Karpas-422 (cell line): ENCODE data around the gene DTL. TPM values are rescaled to one million over a fixed set of nuclear protein-coding genes. Genes with fewer than 3 reads are reported as not detected.
"Not testable (repeated sequence)": the region's sequence is repeated elsewhere in the genome, so short reads cannot be mapped to it uniquely, and the experiment has no call there.

Source experiments
- DNase-seq: peaks from one replicate; pipeline ENCODE4 v3.0.0-alpha.2; 2015
- H2AFZ ChIP-seq: fragments of 200-600 bp; sonication (generic); 2 replicates; pipeline ENCODE4 v1.6.1; 2014; ENCODE audit warnings: antibody characterized with exemption, low read length, mixed read lengths
- H3K27ac ChIP-seq: fragments of 200-600 bp; sonication (generic); 2 replicates; pipeline ENCODE4 v1.5.1; 2014; ENCODE audit warnings: mild to moderate bottlenecking, low read length, moderate library complexity
- H3K27me3 ChIP-seq: fragments of 200-600 bp; sonication (generic); 2 replicates; pipeline ENCODE4 v1.6.1; 2014; ENCODE audit warnings: low read length, mixed read lengths
- H3K36me3 ChIP-seq: fragments of 200-600 bp; sonication (generic); 2 replicates; pipeline ENCODE4 v1.6.1; 2014; ENCODE audit warnings: low read length, mixed read lengths; ENCODE audit not compliant: insufficient read depth
- H3K4me1 ChIP-seq: fragments of 200-600 bp; sonication (generic); 2 replicates; pipeline ENCODE4 v1.6.1; 2014; ENCODE audit warnings: mild to moderate bottlenecking, low read length, mixed read lengths
- H3K4me2 ChIP-seq: fragments of 200-600 bp; sonication (generic); 2 replicates; pipeline ENCODE4 v1.6.1; 2014; ENCODE audit warnings: low read length, low read depth, mild to moderate bottlenecking; ENCODE audit not compliant: poor library complexity, severe bottlenecking
- H3K4me3 ChIP-seq: fragments of 200-600 bp; sonication (generic); 2 replicates; pipeline ENCODE4 v1.5.1; 2014; ENCODE audit warnings: mild to moderate bottlenecking, antibody characterized with exemption, low read length, mixed read lengths
- H3K79me2 ChIP-seq: fragments of 200-600 bp; sonication (generic); 2 replicates; pipeline ENCODE4 v1.6.1; 2014; ENCODE audit warnings: mild to moderate bottlenecking, low read length, mixed read lengths
- H3K9ac ChIP-seq: fragments of 200-600 bp; sonication (generic); 2 replicates; pipeline ENCODE4 v1.6.0; 2014; ENCODE audit warnings: low read length
- H3K9me2 ChIP-seq: fragments of 200-600 bp; sonication (generic), shearing (Covaris generic); replicated peaks from 2 replicates; pipeline ENCODE4 v1.6.0; 2014; ENCODE audit warnings: mild to moderate bottlenecking, low read length, moderate library complexity; ENCODE audit not compliant: insufficient read depth
- H3K9me3 ChIP-seq: fragments of 300-700, 200-600 bp; sonication (generic); 2 replicates; pipeline ENCODE4 v1.6.1; 2014; ENCODE audit warnings: low read length, mixed read lengths
- H4K20me1 ChIP-seq: fragments of 200-600 bp; sonication (generic); 2 replicates; pipeline ENCODE4 v1.6.1; 2014; ENCODE audit warnings: mild to moderate bottlenecking, antibody characterized with exemption, low read length, low read depth; ENCODE audit not compliant: insufficient read depth
- total RNA-seq: library from RNA; depleted of rRNA; stranded (reverse); fragments of >200 nt; shearing (Covaris generic); gene quantifications from 2 replicates; pipeline ENCODE4 v1.2.3, GENCODE V29; 2014; ENCODE audit warnings: low replicate concordance; rRNA removed

DTL gene
- 10.4 and 13.5 TPM in 2 replicates for total RNA-seq

DNA sequence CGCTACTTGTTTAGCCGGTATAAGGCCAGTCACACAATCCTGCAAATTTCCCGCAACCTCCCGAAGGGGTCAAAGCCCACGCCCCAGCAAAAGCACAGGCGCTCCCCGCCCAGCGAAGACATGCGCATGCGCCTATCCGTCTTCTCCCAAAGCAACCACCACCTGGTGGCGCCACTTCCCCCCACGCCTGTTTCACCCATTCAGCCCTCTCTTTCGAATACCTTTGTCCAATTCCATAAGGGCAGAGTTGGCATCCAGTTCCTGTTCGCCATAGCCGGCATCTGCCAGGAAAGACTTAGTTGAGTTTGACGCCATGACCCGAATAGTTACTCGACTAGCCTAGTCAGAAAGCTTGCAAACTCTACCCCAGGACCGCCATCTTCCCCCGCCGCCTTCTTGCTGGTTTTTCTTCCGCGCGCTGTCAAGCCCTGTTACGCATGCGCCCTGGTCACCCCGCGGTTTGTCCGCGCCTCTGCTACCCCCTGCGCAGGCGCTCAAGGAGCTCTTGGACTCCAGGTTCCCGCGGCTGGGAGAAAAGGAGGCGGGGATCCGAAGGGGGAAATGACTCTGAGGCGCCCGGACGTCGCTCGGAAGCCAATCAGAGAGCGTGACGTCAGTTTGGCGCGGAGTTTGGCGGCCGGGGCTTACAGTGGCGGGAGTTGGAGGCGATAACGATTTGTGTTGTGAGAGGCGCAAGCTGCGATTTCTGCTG lies at the start of gene DTL, which contains the start of gene INTS7:
TSS of gene DTL (plus strand) at position 626 of the 712 bp plus-strand sequence. CDS start 143 bp downstream, outside the sequence.
TSS of gene INTS7 (minus strand) at position 435 of the 712 bp plus-strand sequence. CDS start at position 315, 120 bp downstream.
- Histone ChIP-seq H3K27ac (peak within 1 kb of the TSS; percentile 79), H3K9me2 (no peaks in the 10 kb centered on the region), H3K4me1 (peaks cover 60% of the 10 kb centered on the region), H3K9me3 (no peaks in the 10 kb centered on the region), H3K79me2 (peaks cover 91% of the 10 kb centered on the region), H3K9ac (peak within 1 kb of the TSS; percentile 81), H3K27me3 (no peaks in the 10 kb centered on the region), H3K4me3 (peak within 1 kb of the TSS; percentile 88), H4K20me1 (peaks cover 7% of the 10 kb centered on the region), H3K36me3 (peaks cover 22% of the 10 kb centered on the region; the same call in 1 of the 2 replicates), H3K4me2 (peak within 1 kb of the TSS; percentile 97), H2AFZ (peak within 1 kb of the TSS; percentile 79)
- peak; percentile 100 for DNase-seq

DNA sequence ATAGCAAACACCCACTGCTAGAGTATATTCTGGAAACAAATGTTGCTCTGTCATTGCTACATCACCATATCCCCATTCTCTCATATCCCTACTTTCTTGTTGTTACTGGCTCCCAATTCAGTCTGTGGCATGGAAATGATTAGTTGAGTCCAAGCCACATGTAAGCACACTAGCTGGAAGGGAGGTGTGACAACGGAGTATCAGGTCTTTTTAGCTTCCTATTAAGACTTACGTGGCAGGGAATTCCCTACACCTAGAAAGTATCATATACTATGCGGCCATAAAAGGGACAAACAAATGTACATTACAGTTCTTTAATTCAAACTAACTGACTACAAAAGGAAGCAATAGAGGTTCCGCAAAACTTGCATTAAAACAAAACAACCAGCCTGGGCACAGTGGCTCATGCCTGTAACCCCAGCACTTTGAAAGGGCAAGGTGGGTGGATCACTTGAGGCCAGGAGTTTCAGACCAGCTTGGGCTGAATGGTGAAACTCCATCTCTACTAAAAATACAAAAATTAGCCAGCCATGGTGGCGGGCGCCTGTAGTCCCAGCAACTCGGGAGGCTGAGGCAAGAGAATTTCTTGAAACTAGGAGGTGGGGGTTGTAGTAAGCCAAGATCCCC lies 48.8 kb upstream of the DTL start:
- peaks cover 23% of the 10 kb centered on the region for H3K79me2 ChIP-seq
- H4K20me1 ChIP-seq: no peaks in the 10 kb centered on the region
- H3K9ac ChIP-seq: no peak overlapping the region
- no peak for DNase-seq
- H3K27ac ChIP-seq: no peak overlapping the region
- no peaks in the 10 kb centered on the region for H3K9me3 ChIP-seq
- no peaks in the 10 kb centered on the region for H3K27me3 ChIP-seq
- H3K9me2 ChIP-seq: no peaks in the 10 kb centered on the region
- no peaks in the 10 kb centered on the region for H3K4me1 ChIP-seq
- H3K4me3 ChIP-seq: no peak overlapping the region
- H2AFZ ChIP-seq: no peak overlapping the region
- no peak overlapping the region for H3K4me2 ChIP-seq
- H3K36me3 ChIP-seq: peaks cover 21% of the 10 kb centered on the region; the same call in 1 of the 2 replicates

DNA sequence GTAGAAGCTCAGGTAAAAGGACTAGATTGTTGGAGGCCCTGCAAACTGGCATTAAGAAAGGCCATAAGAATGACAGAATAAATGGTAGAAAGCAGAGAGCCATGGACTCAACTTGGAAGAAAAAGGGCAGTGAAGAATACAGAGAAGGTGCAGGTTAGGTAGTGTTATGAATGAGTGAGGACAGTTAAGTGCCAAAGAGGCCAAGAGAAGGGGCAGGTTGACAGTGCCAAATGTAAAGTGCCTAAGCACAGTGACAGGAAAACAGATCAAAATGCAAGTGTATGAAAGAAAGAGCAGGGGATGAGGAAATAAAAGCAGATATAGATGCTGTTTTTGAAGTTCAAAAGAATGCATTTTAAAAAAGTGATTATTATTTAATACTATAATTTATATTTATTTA lies 43.9 kb upstream of the DTL start:
- Histone ChIP-seq H3K79me2 (peaks cover 48% of the 10 kb centered on the region), H3K9me2 (no peaks in the 10 kb centered on the region), H3K4me2 (no peak overlapping the region), H2AFZ (no peak overlapping the region), H3K4me3 (no peak overlapping the region), H3K27ac (peak overlapping the region; percentile 22; the same call in 1 of the 2 replicates), H3K9me3 (no peaks in the 10 kb centered on the region), H3K36me3 (peaks cover 7% of the 10 kb centered on the region; the same call in 1 of the 2 replicates), H3K9ac (no peak overlapping the region), H3K4me1 (no peaks in the 10 kb centered on the region), H4K20me1 (no peaks in the 10 kb centered on the region), H3K27me3 (no peaks in the 10 kb centered on the region)
- no peak for DNase-seq

GRCh38 chr1:211997426-211997825 lies 38.1 kb upstream of the DTL start:
- not testable (repeated sequence) for H3K9me2 ChIP-seq, H3K4me2 ChIP-seq, H3K9me3 ChIP-seq, H4K20me1 ChIP-seq, DNase-seq, H3K4me1 ChIP-seq, H2AFZ ChIP-seq, H3K27me3 ChIP-seq, H3K27ac ChIP-seq, H3K9ac ChIP-seq, H3K4me3 ChIP-seq
- Histone ChIP-seq H3K79me2 (peaks cover 57% of the 10 kb centered on the region), H3K36me3 (peaks cover 13% of the 10 kb centered on the region; the same call in 1 of the 2 replicates)

DNA sequence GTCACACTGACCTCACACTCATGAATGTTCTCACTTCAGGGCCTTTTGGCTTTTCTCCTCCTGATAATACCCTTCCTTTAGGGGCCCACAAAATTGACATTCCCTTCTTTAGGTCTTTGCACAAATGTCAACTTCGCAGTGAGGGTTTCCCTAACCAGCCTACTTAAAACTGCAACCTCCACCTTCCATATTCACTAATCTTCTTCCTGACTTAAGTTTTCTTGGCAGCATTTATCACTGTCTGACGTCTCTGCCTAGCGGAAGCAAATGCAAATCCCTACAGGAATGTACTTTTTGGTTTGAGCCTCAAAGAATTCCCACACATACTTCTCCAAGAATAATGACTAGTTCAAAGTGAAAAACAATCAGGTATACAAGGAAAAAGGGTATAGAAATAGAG lies 33.0 kb upstream of the DTL start:
- H3K4me3 ChIP-seq: no peak overlapping the region
- no peaks in the 10 kb centered on the region for H3K9me3 ChIP-seq
- H3K27ac ChIP-seq: no peak overlapping the region
- H3K27me3 ChIP-seq: no peaks in the 10 kb centered on the region
- no peaks in the 10 kb centered on the region for H4K20me1 ChIP-seq
- H3K4me2 ChIP-seq: no peak overlapping the region
- no peak overlapping the region for H2AFZ ChIP-seq
- H3K36me3 ChIP-seq: peaks cover 27% of the 10 kb centered on the region; the same call in 1 of the 2 replicates
- no peaks in the 10 kb centered on the region for H3K9me2 ChIP-seq
- no peak overlapping the region for H3K9ac ChIP-seq
- H3K79me2 ChIP-seq: peaks cover 46% of the 10 kb centered on the region
- no peaks in the 10 kb centered on the region for H3K4me1 ChIP-seq
- DNase-seq: no peak

GRCh38 chr1:212004895-212005608 lies 30.5 kb upstream of the DTL start:
- Histone ChIP-seq H2AFZ (no peak overlapping the region), H3K4me1 (no peaks in the 10 kb centered on the region), H3K27ac (no peak overlapping the region), H3K4me3 (no peak overlapping the region), H4K20me1 (no peaks in the 10 kb centered on the region), H3K9me3 (no peaks in the 10 kb centered on the region), H3K9me2 (no peaks in the 10 kb centered on the region), H3K79me2 (peaks cover 30% of the 10 kb centered on the region), H3K27me3 (no peaks in the 10 kb centered on the region), H3K9ac (no peak overlapping the region), H3K36me3 (peaks cover 23% of the 10 kb centered on the region; the same call in 1 of the 2 replicates), H3K4me2 (no peak overlapping the region)
- no peak for DNase-seq

DNA sequence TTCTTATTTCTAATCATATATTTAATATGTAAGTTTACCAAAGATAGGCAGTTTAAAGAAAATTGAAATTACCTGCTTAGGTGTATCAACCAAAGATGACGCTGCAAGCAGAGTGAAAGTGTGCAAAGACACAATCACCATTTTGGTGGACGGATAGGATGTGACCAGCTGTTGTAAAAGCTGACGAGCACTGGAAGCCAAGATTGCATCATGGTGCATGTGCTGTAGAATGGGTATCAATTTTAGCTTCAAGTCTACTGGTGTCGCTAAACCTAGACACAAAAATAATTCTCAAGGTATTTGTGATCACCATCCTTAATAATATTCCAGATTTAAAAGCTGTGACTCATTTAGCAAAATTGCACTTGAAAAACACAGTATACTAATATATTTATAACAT lies 28.4 kb upstream of the DTL start:
- no peak overlapping the region for H2AFZ ChIP-seq
- no peaks in the 10 kb centered on the region for H3K9me3 ChIP-seq
- DNase-seq: no peak
- no peak overlapping the region for H3K27ac ChIP-seq
- H3K4me1 ChIP-seq: peaks cover 2% of the 10 kb centered on the region
- H3K4me3 ChIP-seq: no peak overlapping the region
- H4K20me1 ChIP-seq: no peaks in the 10 kb centered on the region
- no peak overlapping the region for H3K4me2 ChIP-seq
- no peak overlapping the region for H3K9ac ChIP-seq
- peaks cover 22% of the 10 kb centered on the region; the same call in 1 of the 2 replicates for H3K79me2 ChIP-seq
- H3K9me2 ChIP-seq: no peaks in the 10 kb centered on the region
- H3K36me3 ChIP-seq: peaks cover 23% of the 10 kb centered on the region; the same call in 1 of the 2 replicates
- no peaks in the 10 kb centered on the region for H3K27me3 ChIP-seq

GRCh38 chr1:212007886-212008285 lies 27.7 kb upstream of the DTL start:
- no peaks in the 10 kb centered on the region for H3K9me2 ChIP-seq
- no peaks in the 10 kb centered on the region for H4K20me1 ChIP-seq
- no peak overlapping the region for H3K4me3 ChIP-seq
- H3K27ac ChIP-seq: no peak overlapping the region
- no peaks in the 10 kb centered on the region for H3K9me3 ChIP-seq
- peaks cover 8% of the 10 kb centered on the region for H3K4me1 ChIP-seq
- H3K79me2 ChIP-seq: peaks cover 16% of the 10 kb centered on the region; the same call in 1 of the 2 replicates
- DNase-seq: no peak
- no peaks in the 10 kb centered on the region for H3K27me3 ChIP-seq
- no peak overlapping the region for H2AFZ ChIP-seq
- no peak overlapping the region for H3K9ac ChIP-seq
- no peak overlapping the region for H3K4me2 ChIP-seq
- H3K36me3 ChIP-seq: peaks cover 30% of the 10 kb centered on the region; the same call in 1 of the 2 replicates
